Stomach (tissue), 9 donors: ENCODE measurements around the gene ATP7B. TPM values are rescaled to one million over a fixed set of nuclear protein-coding genes. Genes with fewer than 3 reads are reported as not detected.
A peak's percentile ranks its signal among the peaks of the same experiment; 100 is the strongest.

ENCODE experiments used
- DNase-seq, 2 donors: peaks; one replicate each; pipeline versions ENCODE4 v3.0.0 to v3.0.0-alpha.2; 2013 to 2019
- H3K27ac ChIP-seq, 5 donors: fragments of 200-600 bp in 4 of 5; sonication (generic) in 4 of 5; one replicate each; pipeline ENCODE4 v1.5.1; 2013 to 2019; ENCODE audit warnings: mild to moderate bottlenecking in 1 of 5, moderate library complexity in 1 of 5
- H3K27me3 ChIP-seq, 3 donors: fragments of 200-600 bp; sonication (generic); one replicate each; pipeline ENCODE4 v1.5.1; 2017 to 2019; ENCODE audit warnings: mixed run types in 1 of 3
- H3K36me3 ChIP-seq, 4 donors: fragments of 200-600 bp; sonication (generic); 1 replicate in 3 of 4; 2 replicates in 1 of 4; pipeline ENCODE4 v1.5.1; 2016 to 2019
- H3K4me1 ChIP-seq, 4 donors: fragments of 200-600 bp; sonication (generic); one replicate each; pipeline ENCODE4 v1.5.1; 2016 to 2019
- H3K4me3 ChIP-seq, 4 donors: fragments of 200-600 bp; sonication (generic) in 3 of 4; one replicate each; pipeline ENCODE4 v1.5.1; 2016 to 2019; ENCODE audit warnings: mild to moderate bottlenecking in 1 of 4
- H3K9me3 ChIP-seq, 4 donors: fragments of 200-600 bp; sonication (generic); one replicate each; pipeline ENCODE4 v1.5.1; 2016 to 2019
- CTCF ChIP-seq, 7 experiments: fragments of 450-650 bp in 4 of 7; fragments of 200-600 bp in 3 of 7; sonication (generic) in 3 of 7; IDR thresholded peaks; one replicate each; pipeline ENCODE4 v1.5.1; 2016 to 2019; ENCODE audit warnings: antibody characterized with exemption in 7 of 7, control low read depth in 2 of 7, mild to moderate bottlenecking in 1 of 7
- EP300 ChIP-seq: sonication (generic); formaldehyde crosslinking; IDR thresholded peaks from one replicate; pipeline ENCODE4 v1.6.1; 2017; ENCODE audit warnings: antibody characterized with exemption
- POLR2A ChIP-seq, 4 donors: fragments of 450-650 bp; IDR thresholded peaks; one replicate each; pipeline ENCODE4 v1.6.1; 2016; ENCODE audit warnings: antibody characterized with exemption in 4 of 4, control low read depth in 2 of 4, mild to moderate bottlenecking in 1 of 4, moderate library complexity in 1 of 4
- POLR2AphosphoS5 ChIP-seq, 3 donors: sonication (generic); formaldehyde crosslinking; IDR thresholded peaks; one replicate each; pipeline ENCODE4 v1.6.1; 2016; ENCODE audit warnings: antibody characterized with exemption in 3 of 3
- WGBS, 5 donors: extraction: QIAGEN DNeasy Blood & Tissue Kit in 3 of 5; methylation state at CpG; one replicate each; pipeline versions ENCODE4 v1.1.5 to v1.1.7; 2013 to 2018; 5-methylcytosine and 5-hydroxymethylcytosine counted together
- intact Hi-C: fragments of 100-400 bp; cut with DNase I; formaldehyde crosslinking; loops from one replicate; pipeline ENCODE4 v1.15.1; 2023; ENCODE audit warnings: low total_unique reads
- polyA plus RNA-seq, 3 donors: library from polyadenylated mRNA; stranded (reverse); fragments of 200-250 nt; gene quantifications; one replicate each; pipeline ENCODE4 v1.2.3, GENCODE V29; 2013
- total RNA-seq, 5 donors: library from RNA; depleted of rRNA; stranded (reverse); fragments of >200 nt; gene quantifications; one replicate each; pipeline versions ENCODE4 v1.1.0 to v1.2.3, GENCODE V29; 2014 to 2016
- donor health status: healthy with polysubstance abuse.
- donor health status: Bipolar disorder and iron deficiency.
- donor health status: healthy.

Gene ATP7B
- total and polyA plus RNA-seq, 8 donors = 0.62 to 21.0 (median 4.6) TPM

GRCh38 chr13:52006523-52007245 lies 4.6 kb downstream of the ATP7B start:
- WGBS, 5 donors = 68 to 81% (median 78%) methylated on average over 8 of the region's 8 CpGs
- H3K27me3 ChIP-seq = peaks cover 0 to 7% (median 0%) of the 10 kb centered on the region in 3 donors
- peaks cover 6 to 29% (median 15%) of the 10 kb centered on the region in 4 donors for H3K4me1 ChIP-seq
- DNase-seq = peak in 1 of 2 donors; percentile 40
- no peak overlapping the region for H3K27ac ChIP-seq
- TF ChIP-seq POLR2A (IDR thresholded peaks at IDR 0.05) = no peak
- TF ChIP-seq EP300 = no peak
- no peak for TF ChIP-seq CTCF (IDR thresholded peaks at IDR 0.05)
- TF ChIP-seq POLR2AphosphoS5 (IDR thresholded peaks at IDR 0.05) = no peak
- H3K4me3 ChIP-seq = no peak overlapping the region
- intact Hi-C loops = loop anchor here (10.0 kb wide), 1 partner anchor 118 kb away; the partner anchor contains the start of gene NEK5
- no peaks in the 10 kb centered on the region for H3K9me3 ChIP-seq
- no peaks in the 10 kb centered on the region for H3K36me3 ChIP-seq

DNA sequence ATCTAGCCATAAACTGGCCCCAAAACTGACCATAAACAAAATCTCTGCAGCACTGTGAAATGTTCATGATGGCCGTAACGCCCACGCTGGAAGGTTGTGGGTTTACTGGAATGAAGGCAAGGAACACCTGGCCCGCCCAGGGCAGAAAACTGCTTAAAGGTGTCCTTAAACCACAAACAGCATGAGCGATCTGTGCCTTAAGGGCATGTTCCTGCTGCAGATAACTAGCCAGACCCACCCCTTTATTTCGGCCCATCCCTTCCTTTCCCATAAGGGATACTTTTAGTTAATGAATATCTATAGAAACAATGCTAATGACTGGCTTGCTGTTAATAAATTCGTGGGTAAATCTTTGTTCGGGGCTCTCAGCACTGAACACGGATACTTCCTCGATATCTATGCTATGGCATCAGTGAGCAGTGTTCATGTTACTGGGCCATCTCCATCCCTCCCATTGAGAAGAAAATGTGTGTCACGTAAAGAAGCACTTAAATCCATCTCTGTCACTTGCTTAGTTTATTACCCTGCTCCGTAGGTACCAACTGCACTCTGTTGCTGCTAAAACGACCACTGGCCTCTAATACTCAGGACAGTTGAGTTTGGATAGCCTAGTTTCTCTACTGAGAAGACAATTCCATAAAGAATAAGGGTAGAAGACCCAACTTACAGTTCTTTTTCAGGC lies 5.3 kb downstream of the ATP7B start:
- H3K9me3 ChIP-seq = no peaks in the 10 kb centered on the region
- no peak for DNase-seq
- no peak overlapping the region for H3K4me3 ChIP-seq
- WGBS, 5 donors = 83 to 94% (median 91%) methylated on average over 13 of the region's 13 CpGs
- no peak overlapping the region for H3K27ac ChIP-seq
- H3K4me1 ChIP-seq = peaks cover 4 to 26% (median 11%) of the 10 kb centered on the region in 4 donors
- no peak for TF ChIP-seq CTCF (IDR thresholded peaks at IDR 0.05)
- intact Hi-C loops = loop anchor here (10.0 kb wide), 1 partner anchor 119 kb away; the partner anchor contains the start of gene NEK5
- peaks cover 0 to 3% (median 0%) of the 10 kb centered on the region in 3 donors for H3K27me3 ChIP-seq
- H3K36me3 ChIP-seq = no peaks in the 10 kb centered on the region

GRCh38 chr13:52004511-52005170 lies 6.6 kb downstream of the ATP7B start:
- 72 to 89% (median 77%) methylated on average over 7 of the region's 7 CpGs for WGBS, 5 donors
- Histone ChIP-seq H3K4me1 (peaks cover 10 to 23% (median 15%) of the 10 kb centered on the region in 4 donors), H3K27me3 (no peaks in the 10 kb centered on the region), H3K36me3 (no peaks in the 10 kb centered on the region), H3K27ac (no peak overlapping the region), H3K4me3 (no peak overlapping the region), H3K9me3 (no peaks in the 10 kb centered on the region)
- DNase-seq = no peak
- TF ChIP-seq CTCF (IDR thresholded peaks at IDR 0.05) = no peak
- TF ChIP-seq POLR2AphosphoS5 (IDR thresholded peaks at IDR 0.05) = no peak
- no peak for TF ChIP-seq EP300
- TF ChIP-seq POLR2A (IDR thresholded peaks at IDR 0.05) = no peak
- intact Hi-C loops = loop anchor here (10.0 kb wide), 1 partner anchor 120 kb away; the partner anchor contains the start of gene NEK5

DNA sequence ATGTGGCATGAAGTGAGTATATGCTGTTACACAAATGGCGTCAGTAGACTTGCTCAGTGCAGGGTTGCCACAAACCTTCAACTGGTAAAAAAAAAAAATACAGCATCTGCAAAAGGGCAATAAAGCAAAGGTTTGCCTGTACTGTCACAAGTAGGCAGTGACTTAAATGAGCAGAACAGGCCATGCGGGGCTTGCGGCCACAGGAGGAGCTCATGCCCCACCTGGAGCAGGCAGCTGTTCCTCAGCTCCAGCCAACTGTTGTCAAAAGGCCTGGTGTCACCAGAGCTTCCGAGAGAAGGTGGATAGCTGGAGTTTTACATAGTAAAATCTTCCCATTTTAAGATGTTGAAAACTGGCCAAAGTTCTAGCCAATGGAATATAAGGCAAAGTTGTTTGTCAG lies 7.7 kb downstream of the ATP7B start:
- H3K27ac ChIP-seq = no peak overlapping the region
- no peak for TF ChIP-seq POLR2A (IDR thresholded peaks at IDR 0.05)
- no peak for TF ChIP-seq POLR2AphosphoS5 (IDR thresholded peaks at IDR 0.05)
- no peak for TF ChIP-seq CTCF (IDR thresholded peaks at IDR 0.05)
- TF ChIP-seq EP300 = no peak
- WGBS, 5 donors = 74 to 85% (median 82%) methylated on average over 4 of the region's 4 CpGs
- peaks cover 18 to 32% (median 24%) of the 10 kb centered on the region in 4 donors for H3K4me1 ChIP-seq
- no peak for DNase-seq
- intact Hi-C loops = loop anchor here (10.0 kb wide), 1 partner anchor 121 kb away; the partner anchor contains the start of gene NEK5
- H3K36me3 ChIP-seq = no peaks in the 10 kb centered on the region
- no peaks in the 10 kb centered on the region for H3K9me3 ChIP-seq
- H3K27me3 ChIP-seq = no peaks in the 10 kb centered on the region
- H3K4me3 ChIP-seq = no peak overlapping the region
